OCI-LY1 (cell line): ENCODE measurements around the gene INPP5A.
"Not testable (repeated sequence)": the region's sequence is repeated elsewhere in the genome, so short reads cannot be mapped to it uniquely, and the experiment has no call there.

Source experiments
- H2AFZ ChIP-seq: fragments of 200-600 bp; sonication (generic), shearing (Covaris generic); 2 replicates; pipeline ENCODE4 v1.6.0; 2014; ENCODE audit warnings: antibody characterized with exemption, mild to moderate bottlenecking, low read length
- H3F3A ChIP-seq: fragments of 200-600 bp; sonication (generic), shearing (Covaris generic); 2 replicates; pipeline ENCODE4 v1.6.0; 2014; ENCODE audit warnings: mild to moderate bottlenecking, antibody characterized with exemption, low read length, moderate library complexity; ENCODE audit not compliant: insufficient read depth
- H3K27ac ChIP-seq: fragments of 200-600 bp; sonication (generic); 2 replicates; pipeline ENCODE4 v1.5.1; 2014; ENCODE audit warnings: low read length, mixed run types, mild to moderate bottlenecking, low read depth; ENCODE audit not compliant: poor library complexity, severe bottlenecking
- H3K27me3 ChIP-seq: fragments of 200-600 bp; sonication (generic); 2 replicates; pipeline ENCODE4 v1.6.0; 2014; ENCODE audit warnings: antibody characterized with exemption, mild to moderate bottlenecking, low read length, moderate library complexity; ENCODE audit not compliant: insufficient read depth
- H3K36me3 ChIP-seq: fragments of 200-600 bp; sonication (generic); 2 replicates; pipeline ENCODE4 v1.6.1; 2014; ENCODE audit warnings: mild to moderate bottlenecking, antibody characterized with exemption, low read length, moderate library complexity, mixed read lengths; ENCODE audit not compliant: insufficient read depth
- H3K4me1 ChIP-seq: fragments of 200-600 bp; sonication (generic); 2 replicates; pipeline ENCODE4 v1.5.1; 2014; ENCODE audit warnings: mild to moderate bottlenecking, low read length, moderate library complexity; ENCODE audit not compliant: insufficient read depth, severe bottlenecking
- H3K4me2 ChIP-seq: fragments of 200-600 bp; sonication (generic), shearing (Covaris generic); 2 replicates; pipeline ENCODE4 v1.6.1; 2014; ENCODE audit warnings: low read length
- H3K4me3 ChIP-seq: fragments of 200-600 bp; sonication (generic); 2 replicates; pipeline ENCODE4 v1.5.1; 2014; ENCODE audit warnings: low read length, low read depth, mild to moderate bottlenecking, mixed read lengths; ENCODE audit not compliant: poor library complexity, severe bottlenecking
- H3K79me2 ChIP-seq: fragments of 200-600 bp; shearing (Covaris generic); 2 replicates; pipeline ENCODE4 v1.6.1; 2016; ENCODE audit warnings: mixed run types, low read length, mixed read lengths; ENCODE audit not compliant: insufficient read depth
- H3K9ac ChIP-seq: fragments of 200-600 bp; sonication (generic), shearing (Covaris generic); 2 replicates; pipeline ENCODE4 v1.6.1; 2014; ENCODE audit warnings: mild to moderate bottlenecking, low read length, mixed read lengths
- H3K9me2 ChIP-seq: fragments of 200-600 bp; sonication (generic), shearing (Covaris generic); 2 replicates; pipeline ENCODE4 v1.6.1; 2014; ENCODE audit warnings: low read depth, mild to moderate bottlenecking, low read length, mixed read lengths
- H3K9me3 ChIP-seq: fragments of 200-600 bp; shearing (Covaris generic); 2 replicates; pipeline ENCODE4 v1.6.1; 2014; ENCODE audit warnings: low read length, mixed read lengths
- H4K20me1 ChIP-seq: fragments of 200-600 bp; sonication (generic), shearing (Covaris generic); 2 replicates; pipeline ENCODE4 v1.6.0; 2016; ENCODE audit warnings: mild to moderate bottlenecking, low read length; ENCODE audit not compliant: insufficient read depth
- CTCF ChIP-seq: fragments of 200-600 bp; sonication (generic), shearing (Covaris generic); IDR thresholded peaks from 2 replicates; pipeline ENCODE4 v1.5.1; 2017; ENCODE audit warnings: mild to moderate bottlenecking, antibody characterized with exemption, low read length, moderate library complexity, mixed read lengths
- EZH2 ChIP-seq: fragments of 200-600 bp; sonication (generic), shearing (Covaris generic); IDR thresholded peaks from 2 replicates; pipeline ENCODE4 v1.8.0; 2017; ENCODE audit warnings: borderline replicate concordance, mixed run types, mild to moderate bottlenecking, antibody characterized with exemption, low read length, moderate library complexity, mixed read lengths

Gene INPP5A

GRCh38 chr10:132572545-132572937, 35.0 kb downstream of the INPP5A start:
- Histone ChIP-seq H3F3A (no peaks in the 10 kb centered on the region), H3K4me3 (no peak overlapping the region), H3K9me2 (no peaks in the 10 kb centered on the region), H3K9me3 (no peaks in the 10 kb centered on the region), H4K20me1 (no peaks in the 10 kb centered on the region), H3K4me1 (no peaks in the 10 kb centered on the region), H3K27me3 (no peaks in the 10 kb centered on the region), H3K27ac (no peak overlapping the region), H3K9ac (no peak overlapping the region), H3K36me3 (no peaks in the 10 kb centered on the region), H2AFZ (no peak overlapping the region), H3K79me2 (no peaks in the 10 kb centered on the region), H3K4me2 (no peak overlapping the region)
- no peak for TF ChIP-seq EZH2
- no peak for TF ChIP-seq CTCF

GRCh38 chr10:132572946-132573345, 35.4 kb downstream of the INPP5A start:
- not testable (repeated sequence) for H3K9ac ChIP-seq, H3K4me3 ChIP-seq, H3F3A ChIP-seq, H3K36me3 ChIP-seq, H3K4me2 ChIP-seq, H3K9me3 ChIP-seq, H4K20me1 ChIP-seq, H3K9me2 ChIP-seq, H3K27me3 ChIP-seq, H2AFZ ChIP-seq, H3K79me2 ChIP-seq, H3K27ac ChIP-seq, H3K4me1 ChIP-seq

- TF ChIP-seq EZH2 (no peak), CTCF (no peak)
- Histone ChIP-seq H3K79me2 (no peaks in the 10 kb centered on the region), H3K9ac (no peak overlapping the region), H3F3A (no peaks in the 10 kb centered on the region), H3K9me2 (no peaks in the 10 kb centered on the region), H3K27ac (no peak overlapping the region), H3K4me1 (no peaks in the 10 kb centered on the region), H3K4me2 (no peak overlapping the region), H3K27me3 (no peaks in the 10 kb centered on the region), H4K20me1 (no peaks in the 10 kb centered on the region), H2AFZ (no peak overlapping the region), H3K4me3 (no peak overlapping the region), H3K9me3 (no peaks in the 10 kb centered on the region), H3K36me3 (no peaks in the 10 kb centered on the region)
These were observed 36.7 kb downstream of the INPP5A start for GRCh38 chr10:132574288-132574687.

- H2AFZ ChIP-seq, result no peak overlapping the region
- H3K27me3 ChIP-seq, result no peaks in the 10 kb centered on the region
- no peaks in the 10 kb centered on the region for H4K20me1 ChIP-seq
- no peaks in the 10 kb centered on the region for H3K4me1 ChIP-seq
- no peak overlapping the region for H3K27ac ChIP-seq
- H3K79me2 ChIP-seq, result no peaks in the 10 kb centered on the region
- no peak overlapping the region for H3K4me2 ChIP-seq
- H3K9me3 ChIP-seq, result no peaks in the 10 kb centered on the region
- TF ChIP-seq EZH2, result no peak
- no peak for TF ChIP-seq CTCF
- H3F3A ChIP-seq, result no peaks in the 10 kb centered on the region
- no peak overlapping the region for H3K4me3 ChIP-seq
- no peaks in the 10 kb centered on the region for H3K36me3 ChIP-seq
- H3K9ac ChIP-seq, result no peak overlapping the region
- no peaks in the 10 kb centered on the region for H3K9me2 ChIP-seq
These were observed 37.3 kb downstream of the INPP5A start for GRCh38 chr10:132574783-132575319.
